ENCODE data around the gene HERC2.
"Not testable (repeated sequence)": the region's sequence is repeated elsewhere in the genome, so short reads cannot be mapped to it uniquely, and the experiment has no call there.

The HERC2 gene

DNA sequence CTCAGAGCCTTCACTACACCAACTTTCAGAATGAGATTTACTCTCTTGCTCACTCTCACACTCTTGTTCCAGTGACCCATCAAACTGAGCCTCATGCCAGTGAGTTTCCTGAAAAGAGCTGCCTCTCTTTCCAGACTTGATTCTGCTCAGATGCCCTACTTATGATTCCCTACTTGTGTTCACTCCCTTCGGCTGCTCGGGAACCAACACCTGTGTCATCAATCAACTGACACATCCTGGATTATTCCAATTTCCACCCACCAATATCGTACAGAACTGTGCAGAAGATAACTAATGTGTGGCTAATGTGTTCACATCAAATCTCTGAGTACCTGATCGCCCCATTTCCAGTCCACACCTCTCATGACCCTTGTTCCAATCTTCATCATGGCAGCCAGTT lies 100.3 kb downstream of the HERC2 start:
- DNase-seq (ENCODE audit: low spot score) = not testable (repeated sequence)

DNA sequence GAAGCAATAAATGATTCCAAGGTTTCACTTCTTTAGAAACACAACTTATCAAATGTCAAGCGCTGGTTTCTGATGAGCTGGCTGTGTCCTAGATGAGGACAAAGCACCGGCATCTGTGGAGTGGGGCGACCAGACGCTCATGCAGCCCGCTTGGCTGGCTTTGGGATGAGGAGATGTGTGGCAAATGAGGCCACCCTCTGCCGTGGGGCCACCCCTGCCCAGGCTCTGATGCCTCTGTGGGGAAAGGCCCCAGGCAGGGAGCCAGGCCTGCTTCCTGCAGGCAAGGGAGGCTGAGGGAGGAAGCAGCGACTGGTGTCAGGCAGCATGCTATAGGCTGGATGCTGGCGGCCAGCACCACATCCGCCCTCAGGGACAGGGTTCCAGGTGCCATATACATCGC lies 102.9 kb downstream of the HERC2 start:
- DNase-seq (ENCODE audit: low spot score) = no peak

DNA sequence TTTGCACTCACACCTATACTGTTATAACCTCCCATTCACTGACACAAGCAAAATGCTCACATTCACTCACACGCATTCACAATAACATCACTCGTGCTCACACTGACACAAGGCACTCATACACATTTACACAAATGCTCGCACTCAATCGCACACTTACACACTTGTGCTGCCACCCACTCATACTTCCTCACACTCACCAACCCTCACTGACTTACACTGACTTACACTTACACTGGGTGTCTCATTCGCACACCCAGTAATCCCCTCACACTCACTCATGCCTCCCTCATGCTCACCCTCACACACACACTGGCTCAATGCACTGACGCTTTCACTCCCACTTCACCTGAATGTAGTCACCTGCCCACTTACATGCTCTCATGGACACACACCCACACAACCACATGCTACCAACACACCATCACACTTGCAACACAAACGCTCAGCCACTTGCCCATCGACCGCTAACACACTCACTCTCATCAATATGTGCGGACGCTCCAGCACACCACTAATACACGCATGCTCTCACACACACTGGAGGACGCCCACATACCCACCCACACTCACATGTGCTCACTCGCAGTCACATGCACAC lies 104.9 kb downstream of the HERC2 start:
- DNase-seq (ENCODE audit: low spot score) = not testable (repeated sequence)

DNA sequence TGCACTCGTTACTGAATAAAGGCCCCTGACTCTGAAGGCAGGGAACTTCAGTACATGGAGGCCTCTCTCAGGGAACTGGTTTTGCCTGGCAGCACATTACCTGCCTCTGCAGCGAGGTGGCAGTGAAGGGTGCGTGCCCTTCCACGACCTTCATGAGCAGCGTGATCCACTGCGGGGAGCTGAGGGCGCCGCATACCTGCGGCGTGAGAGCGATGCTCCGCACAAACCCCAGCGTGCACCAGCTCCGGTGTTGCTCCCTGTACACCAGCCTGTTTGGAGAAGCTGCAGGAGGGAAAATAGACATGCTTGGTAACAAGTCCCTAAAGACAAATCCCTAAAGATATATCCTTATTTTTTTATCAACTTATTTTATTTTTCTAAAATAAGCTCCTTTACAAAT lies 106.5 kb downstream of the HERC2 start:
- not testable (repeated sequence) for DNase-seq (ENCODE audit: low spot score)

DNA sequence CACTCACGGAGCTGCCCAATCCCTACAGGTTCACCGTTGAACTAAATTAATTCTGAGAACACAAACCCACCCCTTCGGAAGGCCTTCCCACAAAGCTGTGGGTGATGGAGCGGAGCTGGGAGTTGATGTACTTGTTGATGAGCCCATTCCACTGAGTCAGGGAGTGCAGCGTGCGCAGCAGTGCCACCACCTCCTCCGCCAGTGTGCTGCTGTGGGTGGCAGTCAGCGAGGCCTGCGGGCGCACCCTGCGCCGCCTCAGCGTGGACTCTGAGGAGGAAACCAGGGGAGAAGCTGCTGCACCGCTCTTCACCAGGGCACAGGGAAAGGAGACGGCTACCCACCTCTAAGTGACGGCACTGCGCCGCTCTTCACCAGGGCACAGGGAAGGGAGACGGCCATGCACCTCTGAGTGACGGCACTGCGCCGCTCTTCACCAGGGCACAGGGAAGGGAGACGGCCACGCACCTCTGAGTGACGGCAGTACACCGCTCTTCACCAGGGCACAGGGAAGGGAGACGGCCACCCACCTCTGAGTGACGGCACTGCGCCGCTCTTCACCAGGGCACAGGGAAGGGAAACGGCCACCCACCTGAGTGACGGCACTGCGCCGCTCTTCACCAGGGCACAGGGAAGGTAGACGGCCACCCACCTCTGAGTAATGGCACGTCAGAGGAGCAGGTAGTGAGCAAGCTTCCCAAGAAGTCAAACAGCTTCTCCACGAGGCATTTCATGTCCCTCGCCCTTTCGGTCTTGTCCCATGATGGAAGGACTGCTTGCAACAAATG lies 107.8 kb downstream of the HERC2 start:
- DNase-seq (ENCODE audit: low spot score) = not testable (repeated sequence)

DNA sequence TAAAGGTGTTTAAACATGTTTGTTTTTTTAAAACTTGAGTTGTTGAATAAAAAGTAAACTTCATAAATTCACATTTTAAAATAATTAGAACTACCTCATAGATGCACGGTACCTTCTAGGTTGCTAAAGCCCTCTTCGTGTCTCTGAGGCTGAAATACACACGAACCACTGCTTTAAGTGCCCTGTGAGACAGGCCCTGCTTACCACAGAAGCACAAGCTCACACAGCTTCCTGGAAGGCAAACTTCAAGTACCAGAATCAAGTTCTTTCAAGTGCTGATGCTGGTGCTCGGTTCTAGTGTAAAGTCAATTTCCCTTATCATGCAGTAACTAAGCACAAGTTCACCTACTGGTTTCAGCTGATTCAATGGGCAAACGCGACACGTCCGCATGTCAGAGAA lies 108.6 kb downstream of the HERC2 start:
- not testable (repeated sequence) for DNase-seq (ENCODE audit: low spot score)

DNA sequence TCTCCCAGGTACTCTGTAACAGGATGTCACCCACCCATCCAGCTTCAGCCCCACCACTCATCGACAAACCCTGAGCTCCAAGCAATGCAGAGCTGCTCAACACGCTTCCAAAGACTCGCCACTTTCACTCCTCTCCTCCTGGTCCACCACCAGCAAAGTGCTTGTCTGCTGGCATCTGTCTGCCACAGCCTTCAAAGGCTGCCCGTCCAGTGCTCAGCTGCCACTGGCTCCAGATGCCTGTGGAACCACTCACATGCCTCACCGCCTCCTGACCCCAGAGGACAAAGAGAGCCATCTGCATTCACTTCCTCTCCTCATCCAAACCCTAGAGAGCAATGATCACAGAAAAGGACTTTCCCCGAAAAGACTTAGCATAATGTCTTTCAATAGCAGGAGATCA lies 113.4 kb downstream of the HERC2 start:
- no peak for DNase-seq (ENCODE audit: low spot score)

DNA sequence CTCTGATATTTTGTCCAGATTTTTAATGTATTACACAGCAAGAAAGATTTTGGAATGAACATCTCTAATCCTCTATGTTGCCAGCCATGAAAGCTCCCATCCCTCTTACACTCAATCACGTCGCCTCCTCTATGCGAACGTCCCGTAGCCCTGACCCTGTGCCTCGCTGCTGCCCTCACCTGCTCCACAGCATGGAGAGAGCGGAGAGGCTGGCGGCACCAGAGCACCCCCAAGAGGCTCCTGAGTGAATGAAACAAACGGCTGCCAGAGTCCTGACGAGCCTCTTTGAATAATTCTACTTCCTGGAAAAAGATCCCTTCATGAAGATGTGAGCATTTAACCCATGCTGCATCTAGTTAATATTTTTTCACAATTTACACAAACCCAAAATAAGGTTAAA lies 116.3 kb downstream of the HERC2 start:
- DNase-seq (ENCODE audit: low spot score) = not testable (repeated sequence)

DNA sequence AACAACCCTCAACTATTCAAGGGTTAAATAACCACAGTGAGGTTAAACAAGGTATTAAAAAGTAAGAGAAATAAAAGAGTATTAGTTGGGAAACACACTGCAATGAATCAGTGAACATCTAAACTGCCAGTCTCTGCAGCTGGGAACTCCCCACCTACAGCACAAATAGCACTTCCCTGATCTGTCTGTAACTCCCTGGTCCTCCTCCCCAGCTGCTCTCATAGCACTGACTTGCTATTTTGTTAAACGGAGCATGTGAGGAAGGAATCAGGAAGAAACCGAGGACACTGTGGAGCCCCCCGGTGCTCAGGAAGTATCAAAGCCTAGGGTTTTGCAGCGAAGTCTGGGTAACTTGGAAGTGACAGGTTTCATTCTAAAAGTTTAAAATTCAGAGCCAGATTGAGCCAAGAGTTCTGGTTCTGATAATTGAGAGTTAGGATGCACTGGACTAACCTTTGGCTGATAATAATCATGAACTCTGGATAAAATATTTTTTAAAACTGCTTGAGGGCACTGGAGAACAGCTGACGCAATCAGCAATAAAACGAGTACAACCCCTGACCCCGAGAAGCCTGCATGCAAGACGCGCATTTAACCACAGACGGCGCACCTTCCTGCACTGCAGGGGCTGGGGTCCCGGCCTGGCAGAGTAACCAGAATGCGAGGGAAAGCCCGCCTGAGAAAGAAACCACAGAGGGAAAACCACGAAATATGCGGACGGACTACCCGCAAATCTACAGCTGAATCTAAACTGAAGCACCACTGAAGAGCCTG lies 118.7 kb downstream of the HERC2 start:
- DNase-seq (ENCODE audit: low spot score) = not testable (repeated sequence)

DNA sequence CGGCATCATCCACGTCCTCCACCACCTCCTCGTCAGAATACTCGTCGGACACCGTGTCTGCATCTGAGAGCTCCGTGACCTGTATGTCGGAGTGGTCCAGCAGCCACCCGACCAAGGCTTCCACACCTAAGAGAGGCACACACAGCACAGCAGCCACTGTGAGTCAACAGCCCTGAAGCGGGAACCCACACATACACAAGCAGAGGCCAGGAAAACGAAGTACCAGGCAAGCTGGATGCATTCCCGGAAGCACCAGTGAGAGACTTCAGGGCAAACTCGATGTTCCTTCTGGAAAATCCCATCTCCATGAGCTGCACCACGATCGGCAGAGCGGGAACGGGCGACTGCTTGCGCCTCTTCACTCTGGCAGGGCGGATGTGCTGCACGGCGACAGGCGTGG lies 119.9 kb downstream of the HERC2 start:
- not testable (repeated sequence) for DNase-seq (ENCODE audit: low spot score)

DNA sequence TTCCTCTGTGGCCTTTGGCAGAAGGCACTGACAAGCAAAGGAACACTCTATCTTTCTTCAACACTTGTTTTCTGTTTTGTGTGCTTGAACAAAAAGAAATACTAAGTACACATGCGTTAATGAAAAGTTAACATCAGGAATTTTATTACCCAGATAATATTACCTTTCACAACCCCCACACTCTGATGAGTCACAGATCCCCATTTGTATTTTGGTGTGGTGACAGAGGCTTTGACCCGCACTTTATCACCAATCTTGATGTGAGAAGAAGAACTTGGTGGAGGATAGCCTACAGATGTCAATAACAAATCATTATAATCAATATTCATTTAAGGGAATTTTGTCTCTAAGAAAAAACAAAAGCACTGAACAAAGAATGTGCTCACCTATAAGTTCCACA lies 123.8 kb downstream of the HERC2 start:
- DNase-seq (ENCODE audit: low spot score) = not testable (repeated sequence)

DNA sequence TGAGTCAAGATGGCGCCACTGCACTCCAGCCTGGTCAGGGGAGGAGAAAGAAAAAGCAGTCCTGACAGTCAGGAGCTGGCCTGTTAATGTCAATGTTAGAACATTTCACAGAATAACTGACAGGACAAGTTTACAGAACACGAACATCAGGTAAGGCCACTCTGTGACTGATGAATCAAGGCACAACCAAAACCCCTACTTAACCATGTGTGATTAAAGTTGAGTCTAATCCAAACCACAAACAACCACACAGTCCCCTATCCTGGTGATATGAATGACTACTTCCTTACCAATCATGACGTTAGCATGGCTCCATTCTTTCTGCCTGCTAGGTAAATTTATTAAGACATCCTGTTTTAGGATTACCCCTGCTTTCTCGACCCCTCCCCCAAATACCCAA lies 124.3 kb downstream of the HERC2 start:
- peak; percentile 30 for DNase-seq (ENCODE audit: low spot score)

DNA sequence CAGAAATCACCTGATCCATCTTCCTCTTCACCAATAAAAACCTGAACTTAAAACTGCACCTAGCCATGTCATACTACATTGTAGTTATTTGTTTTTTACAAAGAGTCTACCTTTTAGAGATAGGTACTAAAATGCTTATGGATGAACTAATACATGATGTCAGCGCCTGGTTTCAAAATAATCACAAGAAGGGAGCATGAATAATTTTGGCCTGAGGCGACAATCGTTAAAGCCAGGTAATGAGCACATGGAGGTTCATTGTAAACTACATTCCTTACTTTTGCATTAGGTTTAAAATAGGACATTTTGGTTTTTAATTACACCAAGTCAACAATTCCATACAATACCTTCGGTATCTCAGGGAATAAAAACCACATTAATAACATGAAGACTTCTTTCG lies 125.4 kb downstream of the HERC2 start:
- not testable (repeated sequence) for DNase-seq (ENCODE audit: low spot score)

DNA sequence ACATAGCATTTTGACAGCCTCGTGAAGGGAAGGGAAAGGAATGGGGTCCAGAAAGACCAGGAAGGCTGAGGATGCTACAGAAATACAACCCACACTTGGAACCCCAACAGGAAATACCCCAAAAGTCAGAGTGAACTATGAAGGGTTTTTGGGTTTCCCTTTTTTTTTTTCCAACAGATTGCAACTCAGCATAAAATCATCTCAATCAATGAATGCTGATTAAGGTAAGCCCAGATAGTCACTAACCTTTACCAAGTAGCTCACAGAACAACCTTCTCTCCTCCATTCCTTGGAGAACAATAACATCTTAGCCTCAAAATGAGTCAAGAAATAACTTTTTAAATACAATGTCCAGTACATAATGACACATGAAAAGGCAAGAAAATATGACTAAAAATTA lies 129.2 kb downstream of the HERC2 start:
- no peak for DNase-seq (ENCODE audit: low spot score)

DNA sequence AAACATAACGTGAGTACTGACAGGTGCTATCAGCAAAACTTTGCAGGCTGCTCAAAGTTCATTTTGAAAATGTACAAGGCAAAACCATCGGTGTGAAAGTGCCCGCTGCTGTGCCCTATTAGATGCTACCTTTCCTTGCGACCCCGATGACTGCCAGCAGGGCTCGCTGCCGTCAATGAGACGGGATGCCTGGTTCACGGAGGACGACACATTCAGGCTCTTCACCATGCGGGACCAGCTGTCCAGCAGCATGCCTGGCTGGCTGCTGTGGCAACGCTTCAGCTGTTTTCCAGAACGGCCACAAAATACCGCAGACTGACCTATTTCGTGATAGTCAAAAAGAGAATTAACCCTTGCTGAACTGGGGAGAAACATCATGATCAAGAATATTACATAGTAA lies 130.1 kb downstream of the HERC2 start:
- no peak for DNase-seq (ENCODE audit: low spot score)

DNA sequence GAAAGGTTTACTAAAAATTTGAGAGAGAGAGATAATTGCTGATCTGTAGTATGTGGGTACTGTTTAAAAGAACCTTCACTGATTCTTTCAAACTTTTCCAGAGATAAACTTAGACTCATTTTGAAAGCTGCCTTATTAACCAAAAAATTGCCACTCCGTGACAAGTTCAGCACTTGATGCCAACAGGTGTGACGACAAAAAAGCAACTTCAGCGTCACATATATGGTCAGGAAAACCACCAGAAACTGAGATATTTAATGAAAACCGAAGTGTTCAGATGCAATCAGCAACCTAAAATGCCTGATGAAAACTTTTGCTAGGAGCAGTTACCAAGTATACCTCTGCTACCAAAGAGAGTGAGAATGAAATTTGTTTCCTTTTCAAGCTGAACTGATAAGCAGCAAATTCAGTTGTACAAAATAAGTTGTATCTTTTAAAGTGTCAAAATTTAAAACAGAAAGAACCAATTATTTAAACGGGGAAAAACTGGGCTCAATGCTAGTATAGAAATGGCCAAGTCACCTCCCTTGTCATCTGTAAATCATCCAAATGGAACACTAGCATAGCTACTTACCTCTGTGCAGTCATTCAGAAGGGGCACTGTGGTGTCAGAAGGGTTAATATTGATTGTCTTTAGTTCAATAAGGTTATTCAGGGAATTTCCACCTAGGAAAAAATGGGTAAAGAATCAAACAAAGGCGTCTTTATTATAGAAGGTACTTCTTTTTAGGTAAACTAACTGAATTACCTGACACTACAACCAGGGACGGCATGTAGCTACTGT lies 131.4 kb downstream of the HERC2 start:
- peak; percentile 22 for DNase-seq (ENCODE audit: low spot score)

DNA sequence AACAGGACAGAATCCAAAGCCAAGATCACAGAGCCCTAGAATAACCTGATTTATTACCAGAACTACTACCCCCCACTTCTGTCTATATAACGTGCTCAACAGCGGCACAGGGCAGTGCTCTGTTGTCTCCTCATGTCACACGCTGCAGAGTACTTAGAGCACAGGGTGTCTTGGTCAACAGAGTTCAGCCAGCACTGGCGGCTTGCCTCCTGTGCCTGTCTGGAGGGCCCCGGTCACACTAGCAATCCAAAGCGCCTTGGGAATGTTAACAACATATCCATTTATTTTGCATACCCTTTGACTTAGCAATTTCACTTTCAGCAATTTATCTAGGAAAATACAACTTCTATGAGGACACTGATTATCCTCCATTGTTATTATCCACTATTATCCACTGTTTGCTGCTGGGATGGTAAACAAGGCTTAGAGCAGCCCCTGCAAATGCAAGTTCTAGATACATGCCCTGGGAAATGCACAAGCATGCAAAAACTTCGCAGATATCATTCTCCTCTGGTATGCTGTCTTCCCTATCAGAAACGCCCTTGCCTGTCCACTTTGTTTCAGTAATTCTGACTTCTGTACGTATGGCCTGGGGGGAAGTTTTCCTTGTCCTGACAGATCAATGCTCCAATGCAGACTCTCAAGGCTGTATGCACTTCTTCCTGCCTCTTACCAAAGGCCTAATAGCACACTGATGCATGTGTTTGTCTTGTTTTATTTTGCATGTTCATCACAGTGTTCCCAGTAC lies 136.7 kb downstream of the HERC2 start:
- no peak for DNase-seq (ENCODE audit: low spot score)

DNA sequence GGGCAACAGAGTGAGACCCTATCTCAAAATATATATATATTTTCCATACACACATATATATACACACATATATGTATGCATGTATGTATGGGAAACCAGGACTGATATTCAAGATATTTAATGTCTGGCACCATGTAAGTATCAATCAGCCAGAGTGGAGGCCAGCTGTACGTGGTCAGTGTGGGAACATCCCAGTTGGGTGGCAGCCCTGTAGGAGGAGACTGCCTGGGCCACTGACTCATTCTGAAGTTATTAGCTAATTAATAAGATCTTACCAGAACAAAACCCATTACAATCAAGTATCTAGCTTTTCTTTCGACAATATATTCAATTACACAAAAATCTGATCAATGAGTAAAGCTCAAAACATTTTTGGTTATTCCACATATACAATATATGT lies 137.8 kb downstream of the HERC2 start:
- DNase-seq (ENCODE audit: low spot score) = no peak

DNA sequence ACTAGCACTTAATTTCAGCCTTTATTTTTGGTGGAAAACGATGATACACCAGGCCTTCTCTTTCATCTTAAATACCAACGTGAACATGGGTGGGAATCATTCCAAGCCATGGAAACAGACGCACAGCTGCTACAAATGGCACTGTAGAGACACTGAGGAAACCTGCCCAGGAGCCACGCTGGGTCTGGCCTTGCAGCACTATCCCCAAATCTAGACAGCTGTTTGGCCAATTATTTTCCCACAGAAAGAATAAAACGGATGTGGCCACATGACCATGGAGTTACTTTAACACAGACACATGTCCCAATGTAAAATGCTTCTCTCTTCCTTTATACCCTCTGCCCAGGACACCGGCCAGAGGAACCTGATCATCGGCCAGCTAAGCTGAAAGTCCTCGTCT lies 139.2 kb downstream of the HERC2 start:
- DNase-seq (ENCODE audit: low spot score) = no peak

DNA sequence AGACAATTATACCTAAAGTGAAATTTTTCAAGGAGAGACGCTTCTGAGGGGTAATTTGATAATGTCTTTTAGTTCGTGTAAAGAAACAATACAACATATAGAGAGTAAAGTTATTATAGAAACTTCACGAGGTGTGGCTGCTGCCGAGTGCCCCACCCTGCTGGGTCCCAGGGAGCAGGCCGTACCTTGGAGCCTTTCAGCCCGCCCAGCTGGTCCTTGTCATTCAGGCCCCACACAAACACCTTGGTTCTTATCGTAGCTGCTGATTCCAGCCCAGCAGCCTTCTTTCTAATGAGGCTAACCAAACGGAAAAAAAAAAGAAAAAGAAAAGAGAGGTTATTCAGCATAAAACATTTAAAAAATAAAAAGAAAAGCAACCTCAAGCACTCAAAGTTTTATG lies 139.8 kb downstream of the HERC2 start:
- no peak for DNase-seq (ENCODE audit: low spot score)

DNA sequence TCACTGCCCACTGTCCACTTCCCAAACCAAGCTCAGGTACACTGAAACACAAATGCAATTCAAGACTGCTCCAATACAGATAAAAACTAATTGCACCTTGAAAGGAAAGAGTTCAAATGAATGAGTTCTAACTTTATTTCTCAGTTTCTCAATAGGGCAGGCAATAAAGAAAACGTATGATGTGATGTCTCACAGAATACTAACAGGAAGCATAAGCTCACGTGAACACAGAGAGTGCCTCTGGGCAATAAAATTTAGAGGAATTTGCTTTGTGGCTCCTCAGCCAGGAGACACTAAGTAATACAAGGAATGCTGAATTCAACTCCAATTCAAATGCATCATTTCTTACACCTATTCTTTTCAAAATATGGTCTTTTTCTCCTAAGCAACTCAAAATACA lies 140.6 kb downstream of the HERC2 start:
- no peak for DNase-seq (ENCODE audit: low spot score)

DNA sequence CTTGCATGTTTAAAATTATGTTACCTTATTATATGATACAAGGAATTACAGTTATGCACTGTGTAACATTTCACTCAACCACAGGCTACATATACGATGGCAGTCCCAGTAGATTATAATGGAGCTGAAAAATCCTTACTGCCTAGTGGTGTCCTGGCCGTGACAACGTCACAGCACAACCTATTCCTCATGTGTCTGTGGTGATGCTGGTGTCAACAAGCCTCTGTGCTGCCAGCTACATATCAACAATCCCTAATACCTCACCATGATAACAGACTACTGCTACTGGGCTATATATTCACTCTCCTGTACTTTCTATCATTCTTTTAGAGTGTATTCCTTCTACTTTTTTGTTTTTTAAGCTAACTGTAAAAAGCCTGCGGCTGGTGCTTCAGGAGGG lies 142.7 kb downstream of the HERC2 start:
- DNase-seq (ENCODE audit: low spot score) = no peak
